ENCODE results near the gene ENGASE.

The ENGASE gene

DNA sequence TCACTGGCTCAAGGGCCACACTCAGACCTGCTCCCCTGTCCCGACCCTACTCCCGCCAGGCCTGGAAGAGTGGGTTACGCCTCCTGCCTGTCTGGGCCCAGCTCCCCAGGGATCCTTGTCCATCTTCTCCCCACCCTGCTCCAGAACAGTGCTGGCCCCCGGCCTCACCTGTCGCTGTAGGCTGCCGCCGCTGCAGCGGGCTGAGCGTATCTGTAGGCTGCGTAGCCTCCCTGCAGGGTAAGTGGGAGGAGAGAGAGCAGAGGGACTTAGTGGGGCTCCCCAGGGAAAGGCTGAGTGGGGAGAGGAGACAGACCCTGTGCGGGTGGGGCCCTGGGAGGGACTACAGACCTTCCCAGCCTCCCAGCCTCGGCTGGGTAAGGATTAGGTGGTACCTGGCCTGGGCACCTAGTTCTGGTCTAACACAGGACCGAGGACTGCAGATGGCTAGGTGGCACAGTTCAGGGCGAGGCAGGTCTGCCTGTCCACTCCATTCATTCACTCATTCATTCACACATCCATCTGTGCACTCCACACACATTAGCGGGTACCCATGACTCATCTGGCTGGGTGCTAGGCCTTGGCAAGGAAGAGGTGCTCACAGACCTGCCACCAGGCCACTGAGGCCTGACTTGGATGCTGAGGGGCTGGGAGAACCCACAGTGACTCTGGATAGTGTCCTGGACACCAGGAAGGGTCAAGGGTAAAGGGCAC, 20.9 kb downstream of the ENGASE start:
- no peak for DNase-seq

DNA sequence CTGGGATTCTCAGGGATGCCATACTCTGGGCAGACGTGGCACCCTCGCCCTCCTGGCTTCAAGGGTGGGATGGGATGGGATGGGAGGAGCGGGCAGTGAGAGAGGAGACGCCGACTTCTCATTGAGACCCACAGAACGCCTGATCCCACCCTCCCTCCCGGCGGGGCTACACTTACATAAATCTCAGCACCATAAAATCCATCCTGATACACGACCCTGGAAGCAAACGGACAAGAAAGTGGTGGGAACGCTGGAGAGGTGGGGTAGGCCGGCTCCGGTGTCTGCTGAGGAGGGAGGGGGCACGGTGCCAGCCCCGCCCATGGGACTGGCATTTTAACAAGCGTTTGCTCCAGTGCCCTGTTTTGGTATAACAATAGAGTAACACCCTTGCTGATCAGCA, 21.9 kb downstream of the ENGASE start:
- no peak for DNase-seq

DNA sequence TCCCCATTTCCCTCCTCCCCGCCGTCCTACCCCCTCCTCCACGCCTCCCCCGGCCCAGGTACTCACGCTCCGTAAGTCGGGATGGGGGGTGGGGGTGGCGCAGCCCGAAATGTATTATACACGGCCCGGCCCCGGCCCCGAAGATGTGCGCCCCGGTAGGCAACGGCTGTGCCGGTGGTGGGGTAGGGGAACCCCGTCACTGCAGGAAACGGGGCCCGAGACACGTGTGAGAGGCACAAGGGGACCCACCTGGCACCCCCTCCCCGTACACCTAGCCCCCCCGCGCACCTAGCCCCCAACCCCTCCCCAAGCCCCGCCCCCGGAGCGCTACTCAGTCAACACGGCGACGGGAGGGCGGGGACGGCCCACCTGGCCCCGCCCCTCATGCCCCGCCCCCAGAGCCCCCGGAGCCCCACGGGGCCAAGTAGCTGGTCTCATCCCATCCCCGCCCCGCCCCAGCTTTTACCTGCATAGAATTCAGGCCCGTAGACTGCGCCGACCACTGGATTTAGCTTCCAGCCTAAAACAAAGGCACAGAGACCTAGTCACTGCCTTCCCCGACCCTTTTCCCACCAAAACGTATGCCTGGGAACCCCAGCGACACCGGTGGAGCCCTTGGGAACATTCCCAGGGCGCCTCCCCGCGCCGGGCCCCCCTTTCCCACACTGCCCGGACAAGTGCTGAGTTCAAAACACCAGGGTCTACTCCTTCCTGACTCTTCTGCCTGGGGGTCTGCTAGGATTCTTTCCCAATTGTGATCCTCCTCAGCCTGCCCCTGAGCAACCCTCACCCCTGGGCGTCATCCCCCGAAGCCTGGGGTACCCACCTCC, 22.8 kb downstream of the ENGASE start:
- no peak for DNase-seq

DNA sequence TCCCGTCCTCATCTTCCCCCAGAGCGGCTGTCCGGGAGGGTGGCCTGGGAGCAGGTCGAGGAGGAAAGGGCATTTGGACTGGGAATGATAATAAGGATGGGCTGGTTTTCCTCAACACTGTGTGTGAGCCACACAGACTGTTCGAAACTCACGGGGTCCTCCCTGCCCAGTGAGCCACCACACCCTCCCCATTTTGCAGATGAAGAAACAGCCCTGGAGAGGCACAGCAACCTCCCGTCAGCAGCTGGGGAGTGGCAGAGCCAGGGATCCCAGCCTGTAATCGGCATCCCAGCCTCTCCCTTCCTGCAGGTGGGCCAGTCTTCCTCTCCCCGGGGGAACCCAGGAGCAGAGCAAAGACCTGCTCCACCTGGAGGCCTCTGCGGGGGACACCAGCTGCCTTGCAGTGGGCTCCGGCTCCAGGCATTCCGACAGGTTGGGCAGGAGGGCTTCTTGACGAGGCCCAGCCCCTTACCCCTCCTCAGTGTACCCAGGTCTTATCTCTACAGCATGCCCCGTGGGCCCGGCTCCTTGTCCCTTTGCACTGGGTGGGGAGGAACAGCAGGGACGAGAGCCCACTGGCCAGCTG, 23.8 kb downstream of the ENGASE start:
- DNase-seq, result no peak

DNA sequence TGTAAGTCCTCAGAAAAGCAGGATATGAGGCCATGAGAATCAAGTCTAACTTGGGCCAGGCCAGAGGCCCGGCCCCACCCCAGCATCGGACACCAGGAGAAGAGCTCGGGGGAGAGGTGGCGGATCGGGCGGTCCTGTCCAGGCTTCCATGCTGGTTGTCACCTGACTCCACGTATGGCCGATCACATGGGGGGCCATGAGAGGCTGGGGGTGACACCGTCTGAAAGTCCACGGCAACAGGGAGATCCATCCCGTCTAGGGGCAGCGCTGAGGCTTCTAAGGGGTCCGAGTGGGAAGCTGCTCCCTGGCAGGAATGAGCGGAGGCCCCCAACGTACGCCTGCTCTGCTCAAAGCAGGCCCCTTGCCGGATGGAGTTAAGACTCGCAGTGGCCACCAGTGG, 25.8 kb downstream of the ENGASE start:
- DNase-seq, result no peak

DNA sequence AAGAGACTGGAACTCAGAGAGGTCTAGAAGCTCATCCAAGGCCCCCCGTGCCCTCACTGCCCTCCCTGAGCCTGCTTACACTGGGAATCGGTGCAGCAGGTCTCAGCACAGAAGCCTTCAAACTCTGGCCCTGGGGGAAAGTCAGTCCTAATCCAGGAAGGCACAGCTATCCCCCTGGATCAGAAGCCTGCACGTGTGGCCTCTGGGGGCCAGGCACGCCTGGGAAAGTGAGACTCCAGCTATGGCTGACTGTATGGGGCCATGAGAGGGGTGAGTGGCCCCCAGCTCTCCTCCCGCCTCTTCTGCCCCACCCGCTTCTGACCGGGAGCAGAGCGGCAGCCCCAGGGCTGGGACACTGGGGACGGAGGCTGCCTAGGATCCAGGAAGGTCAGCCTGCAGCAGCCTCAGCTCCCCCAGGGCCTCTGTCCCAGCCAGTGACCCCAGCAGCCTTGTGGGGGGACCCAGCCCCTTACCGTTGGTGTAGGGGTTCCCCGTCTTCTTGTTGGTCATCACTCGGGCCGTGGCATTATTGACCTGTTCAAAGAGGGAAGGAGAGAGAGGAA, 26.6 kb downstream of the ENGASE start:
- DNase-seq, result no peak

DNA sequence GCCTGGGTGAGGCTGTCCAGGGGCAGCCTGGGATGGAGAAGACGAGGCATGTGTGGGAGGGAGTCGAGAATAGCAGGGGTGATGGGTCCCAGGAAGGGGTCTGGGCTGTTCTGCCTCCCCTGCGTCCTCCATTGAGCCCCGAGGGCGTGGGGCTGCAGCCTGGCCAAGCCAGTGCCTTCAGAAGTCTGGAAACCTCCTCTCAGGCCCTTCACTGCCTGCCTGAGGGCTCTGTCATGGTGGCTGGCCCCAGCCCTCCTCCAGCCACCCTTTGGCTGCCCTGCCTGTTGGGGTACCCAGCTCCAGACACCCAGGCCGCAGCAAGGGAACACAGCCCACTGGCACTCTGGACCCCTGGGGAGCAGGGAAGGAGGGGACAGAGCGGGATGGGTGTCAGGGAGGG, 27.6 kb downstream of the ENGASE start:
- DNase-seq, result no peak

DNA sequence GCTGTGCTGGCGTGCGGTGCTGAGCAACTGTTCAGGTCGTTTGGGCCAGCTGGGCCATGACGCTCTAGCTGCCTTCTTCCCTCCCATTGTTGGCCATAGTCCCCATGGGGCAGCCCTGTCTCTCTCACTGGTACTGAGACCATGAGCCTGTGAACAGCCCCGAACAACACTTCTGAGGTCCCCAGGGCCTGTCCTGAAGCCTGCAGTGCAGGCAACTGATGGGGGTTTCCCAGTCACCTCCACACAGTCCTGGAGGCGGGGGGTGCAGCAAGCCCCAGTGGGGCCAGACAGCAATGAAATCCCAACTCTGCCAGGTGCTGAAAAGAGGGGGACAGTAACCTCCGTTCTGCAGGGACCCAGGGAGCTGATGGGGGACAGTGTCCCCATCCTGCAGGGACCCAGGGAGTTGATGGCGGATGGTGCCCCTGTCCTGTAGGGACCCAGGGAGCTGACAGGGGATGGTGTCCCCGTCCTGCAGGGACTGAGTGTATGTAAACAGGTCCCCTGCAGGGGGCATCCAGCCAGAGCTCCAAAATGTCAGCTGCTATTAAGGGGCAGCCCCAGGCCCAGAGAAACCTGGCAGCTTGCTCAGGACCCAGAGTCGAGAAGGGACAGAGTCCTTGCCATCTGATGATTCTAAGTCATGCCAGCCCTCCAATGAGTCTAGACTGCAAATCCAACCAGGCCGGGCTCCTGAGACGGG, 30.4 kb downstream of the ENGASE start:
- no peak for DNase-seq

DNA sequence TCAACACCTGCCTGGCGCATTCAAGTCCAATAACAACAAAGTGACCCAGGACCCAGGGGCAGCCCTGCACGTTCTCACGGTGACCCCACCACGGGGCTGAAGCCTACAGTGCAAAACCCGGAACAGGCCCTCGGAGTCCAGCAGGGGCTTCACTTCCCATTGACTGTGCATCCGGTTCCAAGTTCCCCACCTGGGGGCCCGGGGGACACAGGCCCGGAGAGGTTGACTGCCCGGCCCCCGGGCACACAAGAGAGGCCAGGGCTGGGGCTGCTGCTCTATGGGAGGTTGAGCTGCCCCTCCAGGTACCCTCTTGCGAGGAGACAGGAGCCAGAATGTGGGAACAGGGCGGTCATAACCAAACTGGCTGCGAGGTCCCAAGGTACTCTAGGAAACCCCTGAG, 31.3 kb downstream of the ENGASE start:
- no peak for DNase-seq

DNA sequence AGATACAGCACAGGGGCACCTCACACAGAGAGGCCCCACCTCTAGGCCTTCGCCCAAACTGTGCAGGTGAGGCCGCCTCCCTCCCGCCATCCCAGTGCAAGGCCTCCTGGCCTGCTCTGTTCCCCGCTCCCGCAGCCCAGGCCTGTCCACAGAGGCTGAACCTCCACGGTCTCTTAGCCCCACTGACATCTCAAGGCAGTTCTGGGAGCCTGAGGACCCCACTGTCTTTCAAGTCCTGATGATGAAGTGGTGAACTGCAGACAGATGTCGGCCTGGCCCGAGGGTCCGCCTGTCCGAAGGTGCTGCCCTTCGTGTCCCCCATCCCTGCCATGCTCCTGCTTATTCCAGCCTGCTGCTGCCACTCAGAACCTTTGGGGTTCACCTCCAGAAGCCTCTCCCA, 32.3 kb downstream of the ENGASE start:
- DNase-seq, result no peak

DNA sequence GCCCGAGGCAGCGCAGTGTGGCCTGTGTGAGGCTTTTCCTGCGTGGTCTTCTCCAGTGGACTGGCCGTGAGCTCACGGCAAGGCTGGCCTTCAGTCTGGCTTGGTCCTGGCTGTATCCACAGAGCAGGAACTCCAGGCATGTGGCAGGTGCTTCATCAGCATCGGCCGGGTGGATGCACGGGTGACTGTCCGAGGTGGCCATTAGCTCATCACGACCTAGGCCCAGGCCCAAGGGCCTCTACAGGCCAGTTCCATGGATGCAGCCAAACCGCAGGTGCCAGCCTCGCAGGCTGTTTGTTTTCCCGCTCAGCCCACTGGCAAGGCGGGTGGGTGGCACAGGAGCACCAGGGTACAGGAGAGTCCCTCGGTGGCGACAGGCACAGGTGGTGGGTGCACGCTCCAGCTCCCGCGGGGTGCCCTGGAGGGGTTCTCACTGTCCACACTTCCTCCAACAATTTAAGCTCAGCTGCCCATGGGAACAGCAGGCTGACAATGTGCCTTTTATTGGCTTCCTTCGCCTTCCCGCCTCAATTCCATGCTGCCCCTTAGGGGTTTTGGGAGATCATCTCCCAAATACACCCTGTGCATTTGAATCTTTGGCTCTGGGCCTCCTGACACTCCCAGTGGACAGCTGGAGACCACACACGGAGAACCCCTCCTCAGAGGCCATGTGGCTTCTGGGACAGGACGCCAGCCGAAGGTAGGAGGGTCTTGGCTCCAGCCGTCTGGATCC, 33.0 kb downstream of the ENGASE start:
- DNase-seq, result no peak

DNA sequence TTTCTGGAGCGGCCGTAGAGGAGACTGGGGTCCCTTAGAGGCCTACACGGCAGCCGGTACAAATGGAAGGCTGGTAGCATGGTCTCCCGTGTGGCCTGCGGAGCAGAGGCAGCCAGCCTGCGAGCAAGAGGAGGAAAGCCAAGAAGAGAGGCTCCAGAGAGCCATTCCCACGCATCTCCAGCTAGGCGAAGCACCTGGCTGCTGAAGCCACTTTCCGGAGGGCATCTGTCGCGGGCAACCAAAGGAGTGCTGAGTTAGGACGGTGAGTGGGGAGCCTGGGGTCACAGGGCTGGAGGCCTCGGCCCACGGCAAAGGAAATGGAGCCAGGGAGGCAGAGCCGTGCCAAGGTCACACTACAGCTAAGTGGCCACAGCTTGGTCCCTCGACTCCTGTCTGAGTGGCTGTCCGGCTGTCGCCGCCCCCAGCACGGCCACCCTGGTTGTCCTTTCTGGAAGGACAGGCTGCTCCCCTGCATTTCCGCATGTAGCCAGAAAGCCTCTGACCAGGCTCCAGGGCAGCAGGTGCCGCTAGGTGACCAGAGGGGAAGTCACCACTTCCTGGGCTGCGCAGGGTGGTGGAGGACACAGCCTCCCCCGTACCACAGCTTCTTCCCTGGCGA, 33.7 kb downstream of the ENGASE start:
- DNase-seq, result no peak

DNA sequence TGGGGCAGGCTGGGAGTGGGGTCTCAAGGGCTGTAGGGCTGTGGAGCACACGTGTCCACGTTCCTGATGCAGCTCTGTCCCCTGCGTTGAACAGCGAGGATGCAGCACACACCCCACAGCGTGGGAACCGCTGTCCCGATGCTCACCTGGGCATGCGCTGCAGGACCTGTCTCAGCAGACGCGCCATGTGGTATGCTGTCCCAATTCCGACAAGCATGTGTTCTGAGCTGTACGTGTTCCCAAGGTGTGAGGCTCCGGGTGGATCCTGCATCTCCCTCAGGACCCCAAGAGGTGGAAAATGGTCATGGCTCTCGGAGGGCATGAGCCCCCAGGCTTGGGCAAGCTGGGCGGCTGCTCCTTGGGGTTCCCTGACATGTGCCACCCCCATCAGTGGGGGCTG, 34.2 kb downstream of the ENGASE start:
- DNase-seq, result no peak

DNA sequence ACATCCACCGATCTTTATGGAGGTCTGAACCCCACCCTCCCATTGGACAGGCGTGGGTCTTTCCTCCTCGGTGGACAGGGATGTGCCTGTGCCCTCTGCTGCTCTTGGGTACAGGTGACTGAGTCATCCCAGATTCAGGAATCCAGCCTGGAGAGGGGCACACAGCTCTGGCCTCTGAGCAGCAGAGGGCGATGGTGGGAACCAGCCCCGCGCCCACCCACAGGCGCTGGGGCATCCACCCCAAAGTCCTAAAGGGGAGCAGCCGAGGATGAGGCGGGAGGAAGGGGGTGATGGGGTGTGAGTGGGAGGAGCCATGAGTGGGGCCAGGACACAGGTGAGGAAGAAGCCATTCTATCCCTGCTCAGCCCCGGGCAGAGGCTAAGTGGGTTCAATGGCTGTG, 35.0 kb downstream of the ENGASE start:
- no peak for DNase-seq

DNA sequence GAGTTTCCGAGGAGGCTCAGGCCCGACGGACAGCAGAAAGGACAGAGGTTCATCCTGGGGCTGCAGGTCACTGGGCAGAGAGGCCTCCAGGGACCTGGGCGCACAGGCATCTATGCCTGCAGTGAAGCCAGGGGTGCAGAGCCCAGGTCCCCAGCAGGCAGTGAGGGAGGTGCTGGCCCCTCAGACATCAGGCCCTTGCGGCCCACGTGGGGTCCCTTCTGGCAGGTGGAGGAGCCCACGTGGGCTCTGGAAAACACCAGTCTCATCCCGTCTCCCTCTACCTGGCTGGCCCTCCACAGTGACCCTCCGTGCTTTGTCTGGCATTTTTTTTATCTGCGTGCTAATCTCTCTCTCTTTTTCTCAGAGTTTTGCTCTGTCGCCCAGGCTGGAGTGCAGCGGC, 36.5 kb downstream of the ENGASE start:
- no peak for DNase-seq

DNA sequence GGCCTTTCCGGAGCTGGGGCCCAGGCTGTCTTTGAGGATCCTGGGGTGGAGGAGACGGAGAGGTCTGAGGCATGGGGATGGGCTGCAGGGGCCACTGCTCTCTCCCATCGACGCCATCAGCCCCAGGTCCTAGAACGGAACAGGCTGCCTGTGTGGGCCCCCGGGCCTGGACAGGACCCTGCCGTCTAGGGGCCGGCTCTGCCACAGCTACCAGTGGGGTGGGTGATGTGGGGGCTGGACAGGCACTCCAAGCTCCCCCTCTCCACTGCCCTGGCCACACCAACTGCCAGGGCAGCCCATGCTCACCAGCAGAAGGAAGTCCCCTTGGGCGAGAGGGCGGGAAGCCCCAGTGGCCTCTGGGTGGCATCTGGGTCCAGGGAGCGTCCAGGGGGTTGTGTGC, 37.8 kb downstream of the ENGASE start:
- DNase-seq, result no peak

DNA sequence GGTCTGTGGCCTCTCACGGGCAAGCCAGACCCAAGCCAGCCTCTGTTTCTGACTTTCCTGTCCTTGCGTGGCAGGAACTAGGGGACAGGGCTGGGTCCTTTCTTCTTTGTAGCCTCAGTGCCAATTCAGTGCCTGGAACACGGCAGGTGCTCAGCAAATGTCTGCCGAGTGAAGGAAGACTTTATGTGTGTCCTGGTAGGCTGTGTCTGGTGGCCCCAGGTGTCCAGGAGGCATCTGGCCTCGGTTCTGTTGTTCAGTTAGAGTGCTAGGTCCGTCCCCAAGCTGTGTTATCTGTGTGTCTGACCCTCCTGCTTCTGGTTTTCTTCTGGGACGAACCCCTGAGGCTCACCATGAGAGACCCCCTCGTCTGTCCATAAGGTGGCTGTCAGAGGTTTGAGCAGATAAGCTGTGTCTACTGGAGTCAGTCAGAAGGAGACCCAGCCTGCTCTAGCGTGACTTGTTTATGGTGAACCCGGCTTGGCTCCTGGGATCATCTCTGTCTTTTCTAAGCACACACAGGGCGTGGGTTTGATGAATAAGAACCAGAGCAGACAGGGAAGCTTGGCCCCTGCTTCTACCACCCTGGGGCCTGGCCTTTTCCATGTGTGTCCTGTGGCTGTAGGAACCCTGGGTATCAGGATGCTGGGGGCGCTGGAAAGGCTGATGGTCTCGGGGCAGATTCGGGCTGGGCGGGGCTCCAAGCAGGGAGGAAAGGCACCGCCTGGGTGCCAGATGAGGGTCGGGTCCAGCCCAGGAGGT, 39.3 kb downstream of the ENGASE start:
- DNase-seq, result no peak

DNA sequence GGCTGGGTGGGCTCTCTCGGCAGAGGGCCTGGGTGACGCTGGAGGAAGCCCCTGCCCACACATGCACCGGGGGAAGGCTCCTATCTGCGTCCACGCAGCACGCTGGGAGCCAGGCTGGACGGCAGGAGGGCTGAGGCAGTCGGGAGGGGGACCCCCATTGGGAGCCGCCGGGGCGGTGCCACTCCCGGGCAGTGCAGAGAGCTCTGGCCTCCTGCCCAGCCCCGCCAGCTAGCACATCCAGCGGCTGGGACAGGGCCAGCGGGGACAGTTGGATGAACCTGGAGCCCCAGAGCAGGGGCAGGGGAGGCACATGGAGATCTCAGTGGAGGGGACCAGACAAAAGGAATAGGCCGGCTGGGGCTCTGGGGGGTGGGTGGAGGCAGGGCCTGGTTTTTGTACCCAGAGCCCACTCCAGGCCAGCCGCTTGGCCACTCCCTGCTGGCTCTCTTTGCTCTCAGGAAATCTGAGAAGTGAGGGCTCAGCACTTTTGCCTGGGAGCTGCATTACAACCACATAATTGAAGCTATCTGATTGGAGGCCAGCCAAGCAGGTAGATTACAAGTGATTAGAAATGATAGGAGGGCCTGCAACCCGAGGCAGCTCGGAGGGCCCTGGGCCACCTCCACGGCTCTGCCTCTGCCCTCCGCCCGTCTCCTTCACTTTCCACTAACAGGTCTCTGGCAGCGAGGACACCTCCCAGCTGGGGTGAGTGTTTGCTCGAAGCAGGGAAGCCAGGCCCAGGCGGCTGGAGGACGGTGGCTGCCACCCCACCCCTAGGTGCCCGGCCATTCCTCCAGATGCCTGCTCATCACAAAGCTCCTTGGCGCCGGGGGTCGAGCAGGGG, 40.1 kb downstream of the ENGASE start:
- DNase-seq, result no peak

DNA sequence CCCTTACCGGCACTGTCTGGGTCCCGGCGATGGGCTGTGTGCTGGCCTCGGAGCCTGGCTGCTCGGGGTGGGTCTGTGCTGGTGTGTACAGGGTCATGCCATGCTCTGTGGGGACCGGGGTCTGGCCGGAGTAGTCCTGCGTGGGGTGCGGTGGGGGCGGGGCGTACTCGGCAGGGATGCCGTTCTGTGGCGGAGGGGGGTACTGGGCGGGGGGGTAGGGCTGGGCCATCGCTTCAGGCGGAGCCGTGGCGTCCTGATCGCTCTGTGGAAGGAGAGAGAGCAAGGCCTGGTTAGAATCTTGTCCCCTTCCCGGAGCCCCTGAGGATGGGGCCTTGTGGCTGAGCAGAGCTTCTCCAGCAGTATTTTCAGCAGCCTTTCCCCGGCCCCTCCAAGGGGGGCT, 40.9 kb downstream of the ENGASE start:
- DNase-seq, result no peak
